ENCODE results near the gene STKLD1.

Gene STKLD1

GRCh38 chr9:133340916-133341315, 35.2 kb upstream of the STKLD1 start:
- POLR2A ChIA-PET = interaction anchor here (1.1 to 1.4 kb wide), 2 partner anchors 10 to 16 kb away, joined by 3 to 4 read pairs; partner anchors contain the start of genes SURF1 and SURF2
- CTCF ChIA-PET = interaction anchor here (0.8 to 1.3 kb wide), 3 partner anchors 24 to 155 kb away, joined by 3 to 4 read pairs (median 3); no protein-coding TSS in a partner anchor
- TF ChIP-seq ZNF202 (tag by site-specific recombination; IDR thresholded peaks at IDR 0.05; ENCODE audit: borderline replicate concordance) = no peak
- H3K4me1 ChIP-seq (ENCODE audit: control insufficient read depth, insufficient read depth, low read length) = no peaks in the 10 kb centered on the region
- peaks cover 0 to 71% of the 10 kb centered on the region in 2 experiments; a peak in 1 of 3 replicates for H3K36me3 ChIP-seq (ENCODE audit: control insufficient read depth in 2 of 2, insufficient read depth in 1 of 2, low read length in 2 of 2)
- H3K9me3 ChIP-seq (ENCODE audit: control insufficient read depth, insufficient read depth, low read depth, low read length) = no peaks in the 10 kb centered on the region
- no peak overlapping the region for H3K4me3 ChIP-seq (ENCODE audit: low read depth, low read length)
- no peak overlapping the region for H3K27ac ChIP-seq (ENCODE audit: extremely low read depth, low read depth, low read length)

- ChIA-PET POLR2A (interaction anchor here (1.0 to 2.0 kb wide), 4 partner anchors 10 to 311 kb away, joined by 3 to 12 read pairs (median 4); partner anchors contain the start of genes GTF3C5, SURF1 and SURF2), CTCF (interaction anchor here (0.5 to 3.1 kb wide), 14 partner anchors 10 to 320 kb away, joined by 3 to 17 read pairs (median 4); no protein-coding TSS in a partner anchor)
- Histone ChIP-seq H3K4me3 (ENCODE audit: low read depth, low read length) (no peak overlapping the region), H3K27ac (ENCODE audit: extremely low read depth, low read depth, low read length) (no peak overlapping the region), H3K4me1 (ENCODE audit: control insufficient read depth, insufficient read depth, low read length) (no peaks in the 10 kb centered on the region), H3K36me3 (ENCODE audit: control insufficient read depth in 2 of 2, insufficient read depth in 1 of 2, low read length in 2 of 2) (peaks cover 0 to 77% of the 10 kb centered on the region in 2 experiments; a peak in 1 of 3 replicates), H3K9me3 (ENCODE audit: control insufficient read depth, insufficient read depth, low read depth, low read length) (no peaks in the 10 kb centered on the region)
- no peak for TF ChIP-seq ZSCAN5A (tag by site-specific recombination; IDR thresholded peaks at IDR 0.05)
These were observed 34.6 kb upstream of the STKLD1 start for GRCh38 chr9:133341369-133342068.

- TF ChIP-seq ZBTB49 (tag by site-specific recombination; IDR thresholded peaks at IDR 0.05; ENCODE audit: low read depth) (no peak), ZNF561 (tag by site-specific recombination; IDR thresholded peaks at IDR 0.05; ENCODE audit: borderline replicate concordance) (0 out of 2 replicates have a peak, but pooled peaks have one; percentile 38)
- no peak overlapping the region for H3K27ac ChIP-seq (ENCODE audit: extremely low read depth, low read depth, low read length)
- POLR2A ChIA-PET = interaction anchor here (1.0 to 2.0 kb wide), 3 partner anchors 10 to 312 kb away, joined by 3 to 12 read pairs (median 3); partner anchors contain the start of gene GTF3C5
- no peaks in the 10 kb centered on the region for H3K9me3 ChIP-seq (ENCODE audit: control insufficient read depth, insufficient read depth, low read depth, low read length)
- CTCF ChIA-PET = interaction anchor here (0.5 to 3.1 kb wide), 14 partner anchors 9 to 320 kb away, joined by 3 to 17 read pairs (median 4); partner anchors contain the start of gene CACFD1
- H3K36me3 ChIP-seq (ENCODE audit: control insufficient read depth in 2 of 2, insufficient read depth in 1 of 2, low read length in 2 of 2) = peaks cover 0 to 77% of the 10 kb centered on the region in 2 experiments; a peak in 1 of 3 replicates
- H3K4me3 ChIP-seq (ENCODE audit: low read depth, low read length) = no peak overlapping the region
- no peaks in the 10 kb centered on the region for H3K4me1 ChIP-seq (ENCODE audit: control insufficient read depth, insufficient read depth, low read length)
These were observed 34.1 kb upstream of the STKLD1 start for GRCh38 chr9:133342069-133342406.

- Histone ChIP-seq H3K36me3 (ENCODE audit: control insufficient read depth in 2 of 2, insufficient read depth in 1 of 2, low read length in 2 of 2) (peaks cover 0 to 77% of the 10 kb centered on the region in 2 experiments; a peak in 1 of 3 replicates), H3K27ac (ENCODE audit: extremely low read depth, low read depth, low read length) (no peak overlapping the region), H3K4me3 (ENCODE audit: low read depth, low read length) (no peak overlapping the region), H3K4me1 (ENCODE audit: control insufficient read depth, insufficient read depth, low read length) (no peaks in the 10 kb centered on the region), H3K9me3 (ENCODE audit: control insufficient read depth, insufficient read depth, low read depth, low read length) (no peaks in the 10 kb centered on the region)
- no peak for TF ChIP-seq ZNF2 (tag by site-specific recombination; IDR thresholded peaks at IDR 0.05)
- no peak for TF ChIP-seq GLI4 (tag by site-specific recombination; IDR thresholded peaks at IDR 0.05)
- TF ChIP-seq ZNF292 (tag by site-specific recombination; IDR thresholded peaks at IDR 0.05; ENCODE audit: borderline replicate concordance, low read depth) = no peak
- TF ChIP-seq, protein P1, sequence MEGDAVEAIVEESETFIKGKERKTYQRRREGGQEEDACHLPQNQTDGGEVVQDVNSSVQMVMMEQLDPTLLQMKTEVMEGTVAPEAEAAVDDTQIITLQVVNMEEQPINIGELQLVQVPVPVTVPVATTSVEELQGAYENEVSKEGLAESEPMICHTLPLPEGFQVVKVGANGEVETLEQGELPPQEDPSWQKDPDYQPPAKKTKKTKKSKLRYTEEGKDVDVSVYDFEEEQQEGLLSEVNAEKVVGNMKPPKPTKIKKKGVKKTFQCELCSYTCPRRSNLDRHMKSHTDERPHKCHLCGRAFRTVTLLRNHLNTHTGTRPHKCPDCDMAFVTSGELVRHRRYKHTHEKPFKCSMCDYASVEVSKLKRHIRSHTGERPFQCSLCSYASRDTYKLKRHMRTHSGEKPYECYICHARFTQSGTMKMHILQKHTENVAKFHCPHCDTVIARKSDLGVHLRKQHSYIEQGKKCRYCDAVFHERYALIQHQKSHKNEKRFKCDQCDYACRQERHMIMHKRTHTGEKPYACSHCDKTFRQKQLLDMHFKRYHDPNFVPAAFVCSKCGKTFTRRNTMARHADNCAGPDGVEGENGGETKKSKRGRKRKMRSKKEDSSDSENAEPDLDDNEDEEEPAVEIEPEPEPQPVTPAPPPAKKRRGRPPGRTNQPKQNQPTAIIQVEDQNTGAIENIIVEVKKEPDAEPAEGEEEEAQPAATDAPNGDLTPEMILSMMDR (tag by site-specific recombination; IDR thresholded peaks at IDR 0.05) = peak; percentile 35; the same call in 1 of the 2 replicates
- TF ChIP-seq ZNF623 (tag by site-specific recombination; IDR thresholded peaks at IDR 0.05) = no peak
- TF ChIP-seq ZFHX2 (tag by site-specific recombination; conservative IDR thresholded peaks at IDR 0.05) = no peak
- TF ChIP-seq, protein P2, sequence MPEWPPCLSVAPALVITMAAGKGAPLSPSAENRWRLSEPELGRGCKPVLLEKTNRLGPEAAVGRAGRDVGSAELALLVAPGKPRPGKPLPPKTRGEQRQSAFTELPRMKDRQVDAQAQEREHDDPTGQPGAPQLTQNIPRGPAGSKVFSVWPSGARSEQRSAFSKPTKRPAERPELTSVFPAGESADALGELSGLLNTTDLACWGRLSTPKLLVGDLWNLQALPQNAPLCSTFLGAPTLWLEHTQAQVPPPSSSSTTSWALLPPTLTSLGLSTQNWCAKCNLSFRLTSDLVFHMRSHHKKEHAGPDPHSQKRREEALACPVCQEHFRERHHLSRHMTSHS (tag by site-specific recombination; IDR thresholded peaks at IDR 0.05) = no peak
- TF ChIP-seq ZNF175 (tag by site-specific recombination; IDR thresholded peaks at IDR 0.05) = no peak
- peak; percentile 48 for TF ChIP-seq ZIC2 (tag by site-specific recombination; IDR thresholded peaks at IDR 0.05)
- no peak for TF ChIP-seq ZSCAN16 (tag by site-specific recombination; IDR thresholded peaks at IDR 0.05)
- TF ChIP-seq ZNF311 (tag by site-specific recombination; IDR thresholded peaks at IDR 0.05; ENCODE audit: borderline replicate concordance) = no peak
- no peak for TF ChIP-seq ZNF654 (tag by site-specific recombination; IDR thresholded peaks at IDR 0.05; ENCODE audit: low read depth)
- POLR2A ChIA-PET = interaction anchor here (1.0 to 2.0 kb wide), 5 partner anchors 9 to 312 kb away, joined by 3 to 12 read pairs (median 3); partner anchors contain the start of genes GTF3C5 and SURF1
- CTCF ChIA-PET = interaction anchor here (1.0 to 3.1 kb wide), 11 partner anchors 9 to 321 kb away, joined by 3 to 17 read pairs (median 5); partner anchors contain the start of gene CACFD1
These were observed 33.6 kb upstream of the STKLD1 start for GRCh38 chr9:133342570-133342969.
